H1 (cell line): ENCODE data around the gene TMEM174. TPM values are rescaled to one million over a fixed set of nuclear protein-coding genes. Genes with fewer than 3 reads are reported as not detected.

Source experiments
- CTCF ChIA-PET: fragments of 300-600 bp; sonication (Branson Sonifier 250); formaldehyde crosslinking; loops from one replicate; lab custom pipeline; 2021; ENCODE audit not compliant: partially characterized antibody; lab: Charles Lee
- POLR2A ChIA-PET: fragments of 300-600 bp; sonication (Branson Sonifier 250); formaldehyde crosslinking; loops from one replicate; lab custom pipeline; 2021; ENCODE audit warnings: inconsistent platforms; ENCODE audit not compliant: partially characterized antibody; lab: Charles Lee
- DNase-seq, 2 experiments: peaks; one replicate each; pipeline versions ENCODE4 v3.0.0 to v3.0.0-alpha.2; 2010 to 2022; ENCODE audit warnings: low spot score in 2 of 2, low read depth in 1 of 2, mixed read lengths in 1 of 2
- FAIRE-seq: peaks from 2 replicates; lab custom pipeline; 2011; peaks lifted over from hg19 to GRCh38; lab: Jason Lieb, UNC
- H2AFZ ChIP-seq: 2 replicates; pipeline ENCODE4 v1.8.1; 2012; ENCODE audit warnings: low read length, inconsistent platforms
- H2AK5ac ChIP-seq: 2 replicates; pipeline ENCODE4 v1.6.1; 2013; ENCODE audit warnings: low read depth, low read length
- H2BK120ac ChIP-seq: replicated peaks from 2 replicates; pipeline ENCODE3; 2013; ENCODE audit warnings: low read depth, low read length, inconsistent platforms
- H2BK12ac ChIP-seq: 2 replicates; pipeline ENCODE4 v1.6.1; 2013; ENCODE audit warnings: low read depth, low read length
- H2BK15ac ChIP-seq: 2 replicates; pipeline ENCODE4 v1.6.1; 2013; ENCODE audit warnings: low read length
- H2BK20ac ChIP-seq: 2 replicates; pipeline ENCODE4 v1.6.1; 2013; ENCODE audit warnings: low read length
- H2BK5ac ChIP-seq: 2 replicates; pipeline ENCODE4 v1.6.1; 2013; ENCODE audit warnings: low read depth, low read length
- H3K14ac ChIP-seq: 2 replicates; pipeline ENCODE4 v1.6.1; 2013; ENCODE audit warnings: inconsistent platforms; ENCODE audit not compliant: insufficient read length
- H3K18ac ChIP-seq: 2 replicates; pipeline ENCODE4 v1.6.1; 2013; ENCODE audit warnings: low read length; ENCODE audit errors: extremely low read depth
- H3K23ac ChIP-seq: 2 replicates; pipeline ENCODE4 v1.6.1; 2013; ENCODE audit warnings: inconsistent platforms; ENCODE audit not compliant: insufficient read length
- H3K23me2 ChIP-seq: 2 replicates; pipeline ENCODE4 v1.6.1; 2013; ENCODE audit warnings: low read depth, low read length
- H3K27ac ChIP-seq: 2 replicates; pipeline ENCODE4 v1.6.1; 2011; ENCODE audit warnings: low read depth, low read length, inconsistent platforms
- H3K27me3 ChIP-seq, 4 experiments: replicated peaks in 1 of 4; 1 replicate in 1 of 4; 2 replicates in 3 of 4; pipeline versions ENCODE4 v1.6.1 to v1.8.1; 2011 to 2013; ENCODE audit warnings: low read length in 3 of 4, mild to moderate bottlenecking in 3 of 4, inconsistent platforms in 2 of 4, mixed read lengths in 2 of 4, moderate library complexity in 1 of 4; ENCODE audit not compliant: control insufficient read depth in 3 of 4, insufficient read depth in 3 of 4; ENCODE audit errors: extremely low read depth in 1 of 4
- H3K36me3 ChIP-seq, 4 experiments: 2 replicates each; pipeline versions ENCODE4 v1.6.1 to v1.8.1; 2011 to 2013; ENCODE audit warnings: mild to moderate bottlenecking in 4 of 4, low read length in 3 of 4, moderate library complexity in 2 of 4, control low read depth in 1 of 4, inconsistent platforms in 1 of 4; ENCODE audit not compliant: insufficient read depth in 4 of 4, control insufficient read depth in 2 of 4
- H3K4ac ChIP-seq: replicated peaks from 2 replicates; pipeline ENCODE3; 2013; ENCODE audit warnings: low read length, low read depth, mixed read lengths, inconsistent platforms; ENCODE audit not compliant: insufficient read length
- H3K4me1 ChIP-seq, 4 experiments: replicated peaks in 1 of 4; 1 replicate in 1 of 4; 2 replicates in 3 of 4; pipeline versions ENCODE4 v1.6.1 to v1.8.1; 2011 to 2013; ENCODE audit warnings: low read length in 3 of 4, inconsistent platforms in 2 of 4, mixed read lengths in 1 of 4; ENCODE audit not compliant: insufficient read depth in 4 of 4, control insufficient read depth in 3 of 4
- H3K4me2 ChIP-seq, 2 experiments: 2 replicates each; pipeline versions ENCODE4 v1.6.1 to v1.8.1; 2011 to 2013; ENCODE audit warnings: low read depth in 2 of 2, low read length in 2 of 2, control low read depth in 1 of 2, inconsistent platforms in 1 of 2, mild to moderate bottlenecking in 1 of 2; ENCODE audit not compliant: insufficient read depth in 1 of 2
- H3K4me3 ChIP-seq, 4 experiments: fragments of 200-600, 300-600 bp in 1 of 4; sonication (generic), shearing (Covaris generic), sonication (Bioruptor Twin) in 1 of 4; 2 replicates each; pipeline versions ENCODE4 v1.5.1 to v1.8.1; 2011 to 2016; ENCODE audit warnings: low read length in 4 of 4, low read depth in 3 of 4, control low read depth in 2 of 4, inconsistent platforms in 2 of 4, mild to moderate bottlenecking in 2 of 4, mixed read lengths in 1 of 4, moderate library complexity in 1 of 4; ENCODE audit not compliant: insufficient read depth in 2 of 4; ENCODE audit errors: extremely low read depth in 1 of 4
- H3K56ac ChIP-seq: replicated peaks from 2 replicates; pipeline ENCODE3; 2013; ENCODE audit warnings: low read depth, mild to moderate bottlenecking, mixed read lengths, low read length, inconsistent platforms; ENCODE audit not compliant: insufficient read length
- H3K79me1 ChIP-seq: 2 replicates; pipeline ENCODE4 v1.6.1; 2013; ENCODE audit warnings: low read depth, low read length, control low read depth
- H3K79me2 ChIP-seq, 2 experiments: 2 replicates each; pipeline versions ENCODE4 v1.6.1 to v1.8.1; 2012 to 2013; ENCODE audit warnings: low read length in 2 of 2, mild to moderate bottlenecking in 2 of 2, inconsistent platforms in 1 of 2; ENCODE audit not compliant: insufficient read depth in 2 of 2, control insufficient read depth in 1 of 2
- H3K9ac ChIP-seq, 4 experiments: replicated peaks in 1 of 4; 1 replicate in 1 of 4; 2 replicates in 3 of 4; pipeline versions ENCODE4 v1.6.1 to v1.8.1; 2011 to 2013; ENCODE audit warnings: low read depth in 3 of 4, low read length in 3 of 4, control low read depth in 2 of 4, mild to moderate bottlenecking in 2 of 4, moderate library complexity in 2 of 4, inconsistent platforms in 1 of 4; ENCODE audit errors: extremely low read depth in 1 of 4
- H3K9me3 ChIP-seq, 2 experiments: 2 replicates each; pipeline versions ENCODE4 v1.6.1 to v1.8.1; 2012 to 2013; ENCODE audit warnings: mild to moderate bottlenecking in 2 of 2, moderate library complexity in 2 of 2, control low read depth in 1 of 2, inconsistent platforms in 1 of 2, low read depth in 1 of 2, low read length in 1 of 2, mixed read lengths in 1 of 2; ENCODE audit not compliant: insufficient read depth in 2 of 2
- H4K20me1 ChIP-seq, 2 experiments: replicated peaks in 1 of 2; 2 replicates each; pipeline versions ENCODE3 to v1.8.1; 2011 to 2013; ENCODE audit warnings: inconsistent platforms in 2 of 2, low read length in 2 of 2, mild to moderate bottlenecking in 1 of 2; ENCODE audit not compliant: insufficient read depth in 2 of 2, control insufficient read depth in 1 of 2
- H4K5ac ChIP-seq: 2 replicates; pipeline ENCODE4 v1.6.1; 2013; ENCODE audit warnings: low read length, low read depth, mixed read lengths, inconsistent platforms; ENCODE audit not compliant: insufficient read length
- H4K8ac ChIP-seq: 2 replicates; pipeline ENCODE4 v1.8.0; 2013; ENCODE audit warnings: mild to moderate bottlenecking, moderate library complexity, low read length, inconsistent platforms; ENCODE audit not compliant: insufficient read depth; ENCODE audit errors: extremely low read depth
- H4K91ac ChIP-seq: replicated peaks from 2 replicates; pipeline ENCODE3; 2013; ENCODE audit warnings: low read length, mixed read lengths, inconsistent platforms; ENCODE audit not compliant: insufficient read length
- ASH2L ChIP-seq: fragments of 200-600, 300-600 bp; sonication (generic); IDR thresholded peaks from one replicate; pipeline ENCODE4 v1.7.1; 2017; ENCODE audit warnings: low read length
- BACH1 ChIP-seq: IDR thresholded peaks from 2 replicates; pipeline ENCODE4 v1.6.1; 2012; ENCODE audit warnings: low read length, improper control_type of control experiment
- CEBPB ChIP-seq: IDR thresholded peaks from 2 replicates; pipeline ENCODE4 v1.6.1; 2012; ENCODE audit warnings: low read depth, low read length
- CHD2 ChIP-seq: IDR thresholded peaks from 2 replicates; pipeline ENCODE4 v1.6.1; 2012; ENCODE audit warnings: low read length, improper control_type of control experiment
- EGR1 ChIP-seq: IDR thresholded peaks from 2 replicates; pipeline ENCODE4 v1.6.1; 2011; ENCODE audit warnings: low read depth, low read length, borderline replicate concordance
- FOSL1 ChIP-seq: IDR thresholded peaks from 2 replicates; pipeline ENCODE4 v1.6.1; 2011; ENCODE audit warnings: mild to moderate bottlenecking, low read depth, low read length, moderate library complexity; ENCODE audit not compliant: insufficient read depth
- POLR2A ChIP-seq, 2 experiments: IDR thresholded peaks; 1 replicate in 1 of 2; 2 replicates in 1 of 2; pipeline ENCODE4 v1.6.1; 2011; ENCODE audit warnings: low read depth in 2 of 2, low read length in 2 of 2, mild to moderate bottlenecking in 2 of 2; ENCODE audit errors: control extremely low read depth in 1 of 2
- RNF2 ChIP-seq: fragments of 200-900, 300-1000 bp; sonication (generic); IDR thresholded peaks from 2 replicates; pipeline ENCODE4 v1.7.1; 2016; ENCODE audit warnings: borderline replicate concordance, low read depth, mild to moderate bottlenecking, antibody characterized with exemption, low read length; ENCODE audit not compliant: poor library complexity, severe bottlenecking; ENCODE audit errors: missing control alignments
- SIRT6 ChIP-seq: IDR thresholded peaks from one replicate; pipeline ENCODE4 v1.7.1; 2012; ENCODE audit warnings: low read length, inconsistent platforms
- SIX5 ChIP-seq: IDR thresholded peaks from 2 replicates; pipeline ENCODE4 v1.6.1; 2011; ENCODE audit warnings: mild to moderate bottlenecking, low read depth, low read length
- SP4 ChIP-seq: IDR thresholded peaks from 2 replicates; pipeline ENCODE4 v1.6.1; 2012; ENCODE audit warnings: low read length, inconsistent platforms
- SUZ12 ChIP-seq: fragments of 200-600 bp; sonication (generic); IDR thresholded peaks from 2 replicates; pipeline ENCODE4 v1.6.1; 2012; ENCODE audit warnings: mild to moderate bottlenecking, inconsistent platforms, low read length, moderate library complexity, mixed read lengths
- TAF7 ChIP-seq: optimal IDR thresholded peaks from 2 replicates; pipeline ENCODE3; 2011; ENCODE audit warnings: low read depth, mild to moderate bottlenecking, inconsistent platforms, low read length, moderate library complexity, borderline replicate concordance
- TBP ChIP-seq: IDR thresholded peaks from 2 replicates; pipeline ENCODE4 v1.6.1; 2011; ENCODE audit warnings: low read depth, low read length, improper control_type of control experiment
- TCF12 ChIP-seq: IDR thresholded peaks from 2 replicates; pipeline ENCODE4 v1.6.1; 2011; ENCODE audit warnings: low read depth, mild to moderate bottlenecking, low read length
- ZNF274 ChIP-seq: IDR thresholded peaks from 2 replicates; pipeline ENCODE4 v1.7.0; 2012; ENCODE audit warnings: low read length, borderline replicate concordance; ENCODE audit errors: extremely low read depth
- WGBS, 2 experiments: shearing (Covaris generic) in 1 of 2; methylation state at CpG; one replicate each; pipeline versions ENCODE4 v1.1.6 to v1.1.7; 2013 to 2015; ENCODE audit warnings: low lambda C conversion rate in 2 of 2, mixed read lengths in 2 of 2, inconsistent platforms in 1 of 2, low coverage in 1 of 2, missing lambda C conversion rate in 1 of 2; ENCODE audit not compliant: insufficient replicate concordance in 2 of 2, insufficient coverage in 1 of 2, insufficient read length in 1 of 2; ENCODE audit errors: extremely low coverage in 1 of 2, missing lambda C conversion rate in 1 of 2; 5-methylcytosine and 5-hydroxymethylcytosine counted together
- polyA plus RNA-seq, 7 experiments: library from polyadenylated mRNA; depleted of rRNA in 3 of 7; stranded (reverse) in 5 of 7; unstranded in 2 of 7; fragments of >200 nt in 5 of 7; fragments of 200-250 nt in 2 of 7; gene quantifications; 1 replicate in 5 of 7; 2 replicates in 1 of 7; 4 replicates in 1 of 7; pipeline versions ENCODE4 v1.2.1 to v1.2.3, GENCODE V29; 2011 to 2013; ENCODE audit warnings: missing spikeins in 2 of 7, mixed read lengths in 2 of 7
- total RNA-seq: library from RNA; stranded (reverse); fragmentation: NEBNext Ultra II Directional; extraction: Animal tissue kit (Norgen Biotek cat#: 25700); gene quantifications from 2 replicates; pipeline ENCODE4 v1.2.1, GENCODE V29; 2021

Gene TMEM174
- total and polyA plus RNA-seq, 2 of the 8 experiments (the other 6 are each of a cell fraction or from before 2014, with no cell fraction given): not detected

- no peak overlapping the region for H2BK15ac ChIP-seq
- POLR2A ChIA-PET: no interaction called here
- WGBS, 2 experiments: 69% methylated on average over 3 of the region's 3 CpGs; no CpG with 5 or more reads in 1 of the 2 experiments
- no peak for TF ChIP-seq SUZ12
- TF ChIP-seq RNF2: no peak
- TF ChIP-seq CEBPB: no peak
- TF ChIP-seq BACH1: no peak
- TF ChIP-seq FOSL1: no peak
- TF ChIP-seq ZNF274: no peak
- TF ChIP-seq POLR2A (IDR thresholded peaks at IDR 0.05; ENCODE audit: control extremely low read depth in 1 of 2, low read depth in 2 of 2, low read length in 2 of 2): no peak
- no peak for TF ChIP-seq TBP
- no peak for TF ChIP-seq ASH2L
- no peak for TF ChIP-seq EGR1
- no peak for TF ChIP-seq TAF7
- TF ChIP-seq CHD2: no peak
- TF ChIP-seq SIRT6: no peak
- TF ChIP-seq TCF12: no peak
- no peak for TF ChIP-seq SP4
- TF ChIP-seq SIX5: no peak
Measured at GRCh38 chr5:73149540-73149939, 23.5 kb upstream of the TMEM174 start.

More at GRCh38 chr5:73149540-73149939, 23.5 kb upstream of the TMEM174 start:
- no peaks in the 10 kb centered on the region for H3K23me2 ChIP-seq
- peaks cover 0 to 2% (median 0%) of the 10 kb centered on the region in 4 experiments; a peak in 1 of 7 replicates for H3K4me1 ChIP-seq
- no peak overlapping the region for H3K18ac ChIP-seq
- H2AK5ac ChIP-seq: no peak overlapping the region
- H3K56ac ChIP-seq: no peak overlapping the region
- H3K23ac ChIP-seq: no peak overlapping the region
- H4K5ac ChIP-seq: no peak overlapping the region
- H4K20me1 ChIP-seq: no peaks in the 10 kb centered on the region
- no peak overlapping the region for H3K4me3 ChIP-seq
- no peaks in the 10 kb centered on the region for H3K79me1 ChIP-seq
- H3K79me2 ChIP-seq: no peaks in the 10 kb centered on the region
- H2BK20ac ChIP-seq: no peak overlapping the region
- no peaks in the 10 kb centered on the region for H3K9me3 ChIP-seq
- no peak overlapping the region for H3K9ac ChIP-seq
- H3K27ac ChIP-seq: no peak overlapping the region
- no peak overlapping the region for H3K14ac ChIP-seq
- H3K27me3 ChIP-seq: no peaks in the 10 kb centered on the region
- FAIRE-seq (no peak), DNase-seq (no peak)
- H3K4me2 ChIP-seq: no peak overlapping the region
- H2AFZ ChIP-seq: no peak overlapping the region
- no peak overlapping the region for H3K4ac ChIP-seq
- H2BK12ac ChIP-seq: no peak overlapping the region
- H4K91ac ChIP-seq: no peak overlapping the region
- H3K36me3 ChIP-seq: no peaks in the 10 kb centered on the region
- CTCF ChIA-PET: interaction anchor here (0.6 to 2.9 kb wide), 2 partner anchors 66 to 145 kb away, joined by 3 to 12 read pairs; no protein-coding TSS in a partner anchor
- H2BK120ac ChIP-seq: no peak overlapping the region
- H2BK5ac ChIP-seq: no peak overlapping the region
- H4K8ac ChIP-seq: no peak overlapping the region
